IPS-15b (cell line): ENCODE results near the gene NUP98.

Experiments used
- H3K27me3 ChIP-seq: one replicate; pipeline ENCODE4 v1.6.1; 2013; ENCODE audit warnings: low read length; ENCODE audit not compliant: control insufficient read depth, insufficient read depth
- H3K36me3 ChIP-seq: one replicate; pipeline ENCODE4 v1.6.1; 2013; ENCODE audit warnings: low read length; ENCODE audit not compliant: control insufficient read depth, insufficient read depth
- H3K4me1 ChIP-seq: one replicate; pipeline ENCODE4 v1.6.1; 2013; ENCODE audit warnings: mild to moderate bottlenecking, low read length; ENCODE audit not compliant: control insufficient read depth, insufficient read depth
- H3K4me3 ChIP-seq: one replicate; pipeline ENCODE4 v1.5.1; 2013; ENCODE audit warnings: low read depth, low read length
- H3K9ac ChIP-seq: one replicate; pipeline ENCODE4 v1.6.1; 2013; ENCODE audit warnings: low read depth, mild to moderate bottlenecking, low read length
- H3K9me3 ChIP-seq: one replicate; pipeline ENCODE4 v1.6.1; 2013; ENCODE audit warnings: mild to moderate bottlenecking, low read length; ENCODE audit not compliant: control insufficient read depth, insufficient read depth

NUP98 gene

GRCh38 chr11:3675971-3676370 lies 121.4 kb downstream of the NUP98 start:
- no peak overlapping the region for H3K4me3 ChIP-seq
- no peak overlapping the region for H3K9ac ChIP-seq
- peaks cover 44% of the 10 kb centered on the region for H3K36me3 ChIP-seq
- no peaks in the 10 kb centered on the region for H3K27me3 ChIP-seq
- H3K4me1 ChIP-seq: no peaks in the 10 kb centered on the region
- no peaks in the 10 kb centered on the region for H3K9me3 ChIP-seq

GRCh38 chr11:3674189-3674588 lies 123.2 kb downstream of the NUP98 start:
- H3K9me3 ChIP-seq: no peaks in the 10 kb centered on the region
- H3K27me3 ChIP-seq: no peaks in the 10 kb centered on the region
- no peaks in the 10 kb centered on the region for H3K4me1 ChIP-seq
- no peak overlapping the region for H3K9ac ChIP-seq
- H3K36me3 ChIP-seq: peaks cover 32% of the 10 kb centered on the region
- H3K4me3 ChIP-seq: no peak overlapping the region

GRCh38 chr11:3671334-3672254 lies 125.8 kb downstream of the NUP98 start, which contains the start of gene CHRNA10:
Gene CHRNA10, minus strand, starts transcription at chr11:3671384. Its CDS starts 72 bp downstream, at chr11:3671312.
- Histone ChIP-seq H3K36me3 (peaks cover 25% of the 10 kb centered on the region), H3K9ac (no peak within 1 kb of the TSS), H3K4me1 (no peaks in the 10 kb centered on the region), H3K9me3 (no peaks in the 10 kb centered on the region), H3K27me3 (no peaks in the 10 kb centered on the region), H3K4me3 (no peak within 1 kb of the TSS)

- no peaks in the 10 kb centered on the region for H3K27me3 ChIP-seq
- H3K9ac ChIP-seq: no peak overlapping the region
- no peaks in the 10 kb centered on the region for H3K4me1 ChIP-seq
- no peak overlapping the region for H3K4me3 ChIP-seq
- H3K9me3 ChIP-seq: no peaks in the 10 kb centered on the region
- H3K36me3 ChIP-seq: peaks cover 11% of the 10 kb centered on the region
These were observed 127.6 kb downstream of the NUP98 start for GRCh38 chr11:3669742-3670183.

- no peaks in the 10 kb centered on the region for H3K9me3 ChIP-seq
- H3K9ac ChIP-seq: no peak overlapping the region
- H3K27me3 ChIP-seq: no peaks in the 10 kb centered on the region
- H3K36me3 ChIP-seq: peaks cover 9% of the 10 kb centered on the region
- H3K4me1 ChIP-seq: no peaks in the 10 kb centered on the region
- H3K4me3 ChIP-seq: no peak overlapping the region
These were observed 128.2 kb downstream of the NUP98 start for GRCh38 chr11:3669128-3669527.

GRCh38 chr11:3667149-3668035 lies 130.0 kb downstream of the NUP98 start:
- Histone ChIP-seq H3K27me3 (no peaks in the 10 kb centered on the region), H3K36me3 (peaks cover 11% of the 10 kb centered on the region), H3K4me3 (no peak overlapping the region), H3K9ac (no peak overlapping the region), H3K4me1 (no peaks in the 10 kb centered on the region), H3K9me3 (no peaks in the 10 kb centered on the region)

GRCh38 chr11:3666023-3666530 lies 131.3 kb downstream of the NUP98 start:
- Histone ChIP-seq H3K9ac (no peak overlapping the region), H3K27me3 (no peaks in the 10 kb centered on the region), H3K9me3 (no peaks in the 10 kb centered on the region), H3K36me3 (peaks cover 11% of the 10 kb centered on the region), H3K4me3 (no peak overlapping the region), H3K4me1 (no peaks in the 10 kb centered on the region)

GRCh38 chr11:3665336-3666022 lies 131.9 kb downstream of the NUP98 start:
- Histone ChIP-seq H3K9ac (no peak overlapping the region), H3K9me3 (no peaks in the 10 kb centered on the region), H3K4me3 (no peak overlapping the region), H3K27me3 (no peaks in the 10 kb centered on the region), H3K36me3 (peaks cover 11% of the 10 kb centered on the region), H3K4me1 (no peaks in the 10 kb centered on the region)

- H3K27me3 ChIP-seq: no peaks in the 10 kb centered on the region
- no peak overlapping the region for H3K9ac ChIP-seq
These were observed 133.2 kb downstream of the NUP98 start for GRCh38 chr11:3664032-3664630.

GRCh38 chr11:3662856-3663255 lies 134.5 kb downstream of the NUP98 start:
- Histone ChIP-seq H3K36me3 (peaks cover 2% of the 10 kb centered on the region), H3K4me3 (no peak overlapping the region), H3K9ac (no peak overlapping the region), H3K27me3 (no peaks in the 10 kb centered on the region), H3K4me1 (no peaks in the 10 kb centered on the region), H3K9me3 (no peaks in the 10 kb centered on the region)

More at GRCh38 chr11:3664032-3664630, 133.2 kb downstream of the NUP98 start:
- Histone ChIP-seq H3K9me3 (no peaks in the 10 kb centered on the region), H3K4me1 (no peaks in the 10 kb centered on the region), H3K36me3 (peaks cover 8% of the 10 kb centered on the region), H3K4me3 (no peak overlapping the region)

- H3K27me3 ChIP-seq: no peaks in the 10 kb centered on the region
- H3K9ac ChIP-seq: no peak overlapping the region
- peaks cover 2% of the 10 kb centered on the region for H3K36me3 ChIP-seq
- no peaks in the 10 kb centered on the region for H3K4me1 ChIP-seq
- no peaks in the 10 kb centered on the region for H3K9me3 ChIP-seq
- H3K4me3 ChIP-seq: no peak overlapping the region
These were observed 136.4 kb downstream of the NUP98 start for GRCh38 chr11:3660960-3661359.
